Naive thymus-derived CD4-positive, alpha-beta T cell (primary cell): Measurements from ENCODE around the gene CDK5RAP2. TPM values are rescaled to one million over a fixed set of nuclear protein-coding genes. Genes with fewer than 3 reads are reported as not detected.

ENCODE experiments used
- ATAC-seq: fragments of 150-1000 bp; cut with Tn5 transposase; 2 replicates; pipeline ENCODE4 v1.10.0; 2021; ENCODE audit warnings: mild to moderate bottlenecking, moderate library complexity
- CTCF ChIA-PET: fragments of 350-600 bp; sonication (Branson Sonifier 250); formaldehyde crosslinking; loops from one replicate; lab custom pipeline; 2021; ENCODE audit warnings: antibody characterized with exemption; lab: Charles Lee
- POLR2A ChIA-PET: fragments of 350-600 bp; sonication (Branson Sonifier 250); formaldehyde crosslinking; loops from one replicate; lab custom pipeline; 2021; ENCODE audit warnings: antibody characterized with exemption, inconsistent platforms; lab: Charles Lee
- DNase-seq, 9 donors: peaks; one replicate each; pipeline versions ENCODE4 v3.0.0 to v3.0.0-alpha.2; 2020 to 2022; ENCODE audit warnings: mixed read lengths in 1 of 9
- H3K27ac ChIP-seq: one replicate; pipeline ENCODE4 v1.7.0; 2013; ENCODE audit warnings: mild to moderate bottlenecking, low read depth, low read length, moderate library complexity
- H3K27me3 ChIP-seq, 2 donors: one replicate each; pipeline ENCODE4 v1.7.0; 2013; ENCODE audit warnings: low read length in 2 of 2, mild to moderate bottlenecking in 2 of 2, moderate library complexity in 2 of 2; ENCODE audit not compliant: control insufficient read depth in 2 of 2, insufficient read depth in 2 of 2
- H3K36me3 ChIP-seq, 3 experiments: 1 replicate in 2 of 3; 2 replicates in 1 of 3; pipeline ENCODE4 v1.7.0; 2013; ENCODE audit warnings: low read length in 3 of 3, mild to moderate bottlenecking in 3 of 3, moderate library complexity in 1 of 3; ENCODE audit not compliant: insufficient read depth in 3 of 3, control insufficient read depth in 2 of 3
- H3K4me1 ChIP-seq, 2 donors: one replicate each; pipeline ENCODE4 v1.7.0; 2013; ENCODE audit warnings: low read length in 2 of 2, mild to moderate bottlenecking in 2 of 2, moderate library complexity in 1 of 2; ENCODE audit not compliant: control insufficient read depth in 2 of 2, insufficient read depth in 2 of 2
- H3K4me3 ChIP-seq: 2 replicates; pipeline ENCODE4 v1.7.0; 2013; ENCODE audit warnings: mild to moderate bottlenecking, low read length
- H3K9me3 ChIP-seq, 3 experiments: 1 replicate in 2 of 3; 2 replicates in 1 of 3; pipeline ENCODE4 v1.7.0; 2013; ENCODE audit warnings: low read length in 3 of 3; ENCODE audit not compliant: control insufficient read depth in 2 of 3
- H3K27ac Mint-ChIP-seq, 9 donors: one replicate each; pipeline ENCODE4 v1.8.0; 2020 to 2022; ENCODE audit warnings: mixed read lengths in 9 of 9, mild to moderate bottlenecking in 8 of 9, moderate library complexity in 5 of 9, inconsistent platforms in 2 of 9
- H3K27me3 Mint-ChIP-seq, 5 donors: one replicate each; pipeline ENCODE4 v1.8.0; 2021 to 2022; ENCODE audit warnings: mixed read lengths in 5 of 5, mild to moderate bottlenecking in 1 of 5
- H3K36me3 Mint-ChIP-seq, 5 donors: one replicate each; pipeline ENCODE4 v1.8.0; 2020 to 2022; ENCODE audit warnings: mixed read lengths in 5 of 5, mild to moderate bottlenecking in 3 of 5, inconsistent platforms in 1 of 5
- H3K4me1 Mint-ChIP-seq, 7 donors: one replicate each; pipeline ENCODE4 v1.8.0; 2020 to 2022; ENCODE audit warnings: mixed read lengths in 7 of 7, mild to moderate bottlenecking in 3 of 7, inconsistent platforms in 1 of 7
- H3K4me3 Mint-ChIP-seq, 10 donors: one replicate each; pipeline ENCODE4 v1.8.0; 2020 to 2022; ENCODE audit warnings: mild to moderate bottlenecking in 10 of 10, mixed read lengths in 10 of 10, moderate library complexity in 6 of 10, inconsistent platforms in 2 of 10
- H3K9me3 Mint-ChIP-seq, 11 donors: one replicate each; pipeline ENCODE4 v1.8.0; 2020 to 2022; ENCODE audit warnings: mixed read lengths in 11 of 11, mild to moderate bottlenecking in 4 of 11, inconsistent platforms in 1 of 11, moderate library complexity in 1 of 11
- intact Hi-C, 2 donors: fragments of 100-400 bp; cut with micrococcal nuclease; formaldehyde crosslinking; loops; one replicate each; pipeline ENCODE4 v1.15.1; 2023
- polyA plus RNA-seq, 2 donors: library from polyadenylated mRNA; unstranded; fragments of 300-500 nt; fragmentation: Illumina TruSeq; gene quantifications; one replicate each; pipeline ENCODE4 v1.2.3, GENCODE V29; 2021
- total RNA-seq, 6 experiments: library from RNA in 5 of 6; stranded (reverse) in 5 of 6; gene quantifications; 1 replicate in 5 of 6; 2 replicates in 1 of 6; pipeline ENCODE4 v1.2.3 and lab custom pipeline; 2021 to 2026

CDK5RAP2 gene
- total and polyA plus RNA-seq, 7 experiments from 2014 or later = 23.7 to 98.1 (median 66.7) TPM

DNA sequence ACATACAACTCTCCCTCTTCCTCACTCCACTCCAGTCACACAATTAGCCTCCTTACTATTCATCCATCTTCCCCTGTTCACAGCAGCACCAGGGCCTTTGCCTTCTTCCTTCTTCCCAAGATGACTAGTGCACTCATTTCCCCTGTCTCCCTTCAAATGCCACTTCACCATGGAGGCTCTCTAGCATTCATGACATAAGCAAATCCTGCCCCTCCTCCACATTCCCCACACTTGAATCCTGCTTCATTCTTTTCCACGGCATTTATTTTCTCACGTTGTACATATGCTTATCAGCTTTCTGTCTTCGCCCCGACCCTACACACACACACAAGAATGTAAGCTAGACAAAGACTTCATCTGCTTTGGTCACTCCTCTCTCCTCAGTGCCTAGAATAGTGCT is 133.3 kb downstream of the CDK5RAP2 start:
- CTCF ChIA-PET = no interaction called here
- Mint-ChIP-seq H3K9me3 (no peaks in the 10 kb centered on the region), H3K27me3 (no peaks in the 10 kb centered on the region), H3K36me3 (peaks cover 33 to 67% (median 48%) of the 10 kb centered on the region in 5 donors), H3K27ac (peak overlapping the region in 6 of 9 donors; percentile 9 to 77 (median 32)), H3K4me1 (peaks cover 11 to 33% (median 18%) of the 10 kb centered on the region in 7 donors), H3K4me3 (peak overlapping the region in 1 of 10 donors; percentile 29)
- intact Hi-C loops = no loop called here
- no peak for DNase-seq
- no peak overlapping the region for H3K4me3 ChIP-seq
- H3K9me3 ChIP-seq = no peaks in the 10 kb centered on the region
- ATAC-seq = no peak
- POLR2A ChIA-PET = no interaction called here
- no peak overlapping the region for H3K27ac ChIP-seq
- no peaks in the 10 kb centered on the region for H3K4me1 ChIP-seq
- H3K27me3 ChIP-seq = no peaks in the 10 kb centered on the region
- peaks cover 0 to 58% (median 27%) of the 10 kb centered on the region in 3 experiments for H3K36me3 ChIP-seq

DNA sequence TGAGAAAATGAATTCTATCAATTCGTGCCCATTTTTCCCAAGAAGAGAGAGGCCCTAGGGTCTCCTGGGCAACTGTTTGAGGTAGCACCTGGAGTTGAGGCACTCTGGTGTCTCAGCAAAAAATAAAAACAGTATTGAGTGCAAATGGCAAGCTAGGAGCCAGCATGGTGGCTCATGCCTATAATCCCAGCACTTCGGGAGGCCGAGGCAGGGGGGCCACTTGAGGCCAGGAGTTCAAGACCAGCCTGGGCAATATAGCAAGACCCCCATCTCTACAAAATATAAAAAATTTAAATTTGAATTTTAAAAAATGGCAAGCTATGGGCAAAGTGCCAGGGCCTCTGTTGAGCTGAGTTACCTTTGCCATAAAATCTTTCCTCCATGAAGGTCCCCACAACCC is 136.0 kb downstream of the CDK5RAP2 start:
- no peaks in the 10 kb centered on the region for H3K9me3 Mint-ChIP-seq
- POLR2A ChIA-PET = no interaction called here
- ATAC-seq (no peak), DNase-seq (no peak)
- CTCF ChIA-PET = no interaction called here
- H3K4me3 Mint-ChIP-seq = no peak overlapping the region
- H3K36me3 Mint-ChIP-seq = peaks cover 30 to 60% (median 51%) of the 10 kb centered on the region in 5 donors
- H3K27me3 ChIP-seq = no peaks in the 10 kb centered on the region
- peaks cover 8 to 25% (median 18%) of the 10 kb centered on the region in 7 donors for H3K4me1 Mint-ChIP-seq
- H3K27ac Mint-ChIP-seq = no peak overlapping the region
- H3K27ac ChIP-seq = no peak overlapping the region
- intact Hi-C loops = no loop called here
- no peaks in the 10 kb centered on the region for H3K9me3 ChIP-seq
- no peaks in the 10 kb centered on the region for H3K4me1 ChIP-seq
- H3K4me3 ChIP-seq = no peak overlapping the region
- H3K27me3 Mint-ChIP-seq = no peaks in the 10 kb centered on the region
- peaks cover 2 to 70% (median 28%) of the 10 kb centered on the region in 3 experiments for H3K36me3 ChIP-seq

DNA sequence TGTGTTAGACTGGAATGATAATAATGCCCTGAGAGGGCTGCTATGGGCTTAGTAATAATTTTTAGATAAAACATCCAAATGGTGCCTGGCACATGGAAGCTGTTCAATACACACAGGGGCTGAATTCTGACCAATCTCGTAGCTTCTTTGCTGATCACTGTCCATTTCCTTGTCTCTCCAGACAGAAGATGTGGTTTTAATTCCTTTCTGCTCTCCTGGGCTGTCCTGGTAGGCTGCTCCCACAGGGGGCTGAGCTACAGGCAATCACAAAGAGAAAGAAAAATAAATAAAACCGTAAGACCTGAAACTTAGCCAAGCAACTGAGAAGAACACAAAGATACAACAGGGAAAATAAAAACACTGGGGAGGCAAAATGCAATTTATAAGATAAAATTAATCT is 136.5 kb downstream of the CDK5RAP2 start:
- H3K27ac ChIP-seq = no peak overlapping the region
- no peak for ATAC-seq
- no peaks in the 10 kb centered on the region for H3K27me3 ChIP-seq
- CTCF ChIA-PET = no interaction called here
- Mint-ChIP-seq H3K36me3 (peaks cover 29 to 60% (median 46%) of the 10 kb centered on the region in 5 donors), H3K27me3 (no peaks in the 10 kb centered on the region), H3K4me3 (no peak overlapping the region), H3K27ac (no peak overlapping the region), H3K9me3 (no peaks in the 10 kb centered on the region), H3K4me1 (peaks cover 6 to 28% (median 13%) of the 10 kb centered on the region in 7 donors)
- H3K4me3 ChIP-seq = no peak overlapping the region
- intact Hi-C loops = no loop called here
- H3K9me3 ChIP-seq = no peaks in the 10 kb centered on the region
- H3K36me3 ChIP-seq = peaks cover 4 to 74% (median 30%) of the 10 kb centered on the region in 3 experiments
- no peak for DNase-seq
- no peaks in the 10 kb centered on the region for H3K4me1 ChIP-seq
- POLR2A ChIA-PET = no interaction called here

DNA sequence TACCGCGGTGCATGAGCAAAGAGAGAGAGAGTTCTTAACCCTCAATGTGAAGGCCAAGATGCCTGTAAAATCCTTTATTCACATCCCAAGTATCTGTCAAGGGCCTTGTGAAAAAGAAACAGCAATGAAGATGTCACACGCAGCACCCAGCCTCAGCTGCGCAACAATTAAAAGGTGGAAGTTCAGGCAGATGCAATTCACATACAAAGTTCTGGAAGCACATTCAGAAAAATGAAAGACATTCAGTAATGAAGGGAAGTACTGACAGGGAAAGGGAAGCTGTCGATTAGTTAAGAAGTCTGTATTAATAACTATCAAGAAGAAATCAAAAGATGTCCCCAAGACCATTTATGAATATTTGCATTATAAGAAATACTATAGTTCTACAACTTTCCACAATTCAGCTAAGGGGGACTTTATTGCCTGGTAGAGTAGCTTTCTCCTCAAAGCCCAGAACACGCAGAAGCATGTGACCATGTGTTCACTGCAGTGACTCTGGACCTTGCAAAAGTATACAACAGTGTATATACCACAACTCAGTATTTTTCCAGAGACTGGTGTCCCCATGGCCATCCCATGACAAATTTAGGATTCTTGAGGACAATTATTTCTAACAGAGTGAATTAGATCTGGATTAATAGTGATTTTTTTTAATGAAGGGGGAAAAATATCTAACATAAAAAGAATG is 137.5 kb downstream of the CDK5RAP2 start:
- H3K9me3 ChIP-seq = no peaks in the 10 kb centered on the region
- Mint-ChIP-seq H3K4me3 (no peak overlapping the region), H3K9me3 (no peaks in the 10 kb centered on the region), H3K27ac (peak overlapping the region in 1 of 9 donors; percentile 9), H3K4me1 (peaks cover 8 to 38% (median 11%) of the 10 kb centered on the region in 7 donors), H3K36me3 (peaks cover 28 to 60% (median 47%) of the 10 kb centered on the region in 5 donors), H3K27me3 (no peaks in the 10 kb centered on the region)
- ATAC-seq (no peak), DNase-seq (no peak)
- H3K36me3 ChIP-seq = peaks cover 4 to 81% (median 35%) of the 10 kb centered on the region in 3 experiments
- H3K4me1 ChIP-seq = no peaks in the 10 kb centered on the region
- H3K4me3 ChIP-seq = no peak overlapping the region
- H3K27me3 ChIP-seq = no peaks in the 10 kb centered on the region
- H3K27ac ChIP-seq = no peak overlapping the region
- intact Hi-C loops = no loop called here
- POLR2A ChIA-PET = no interaction called here
- CTCF ChIA-PET = interaction anchor here (0.6 kb wide), 1 partner anchor 90 kb away, joined by 3 read pairs; no protein-coding TSS in a partner anchor

DNA sequence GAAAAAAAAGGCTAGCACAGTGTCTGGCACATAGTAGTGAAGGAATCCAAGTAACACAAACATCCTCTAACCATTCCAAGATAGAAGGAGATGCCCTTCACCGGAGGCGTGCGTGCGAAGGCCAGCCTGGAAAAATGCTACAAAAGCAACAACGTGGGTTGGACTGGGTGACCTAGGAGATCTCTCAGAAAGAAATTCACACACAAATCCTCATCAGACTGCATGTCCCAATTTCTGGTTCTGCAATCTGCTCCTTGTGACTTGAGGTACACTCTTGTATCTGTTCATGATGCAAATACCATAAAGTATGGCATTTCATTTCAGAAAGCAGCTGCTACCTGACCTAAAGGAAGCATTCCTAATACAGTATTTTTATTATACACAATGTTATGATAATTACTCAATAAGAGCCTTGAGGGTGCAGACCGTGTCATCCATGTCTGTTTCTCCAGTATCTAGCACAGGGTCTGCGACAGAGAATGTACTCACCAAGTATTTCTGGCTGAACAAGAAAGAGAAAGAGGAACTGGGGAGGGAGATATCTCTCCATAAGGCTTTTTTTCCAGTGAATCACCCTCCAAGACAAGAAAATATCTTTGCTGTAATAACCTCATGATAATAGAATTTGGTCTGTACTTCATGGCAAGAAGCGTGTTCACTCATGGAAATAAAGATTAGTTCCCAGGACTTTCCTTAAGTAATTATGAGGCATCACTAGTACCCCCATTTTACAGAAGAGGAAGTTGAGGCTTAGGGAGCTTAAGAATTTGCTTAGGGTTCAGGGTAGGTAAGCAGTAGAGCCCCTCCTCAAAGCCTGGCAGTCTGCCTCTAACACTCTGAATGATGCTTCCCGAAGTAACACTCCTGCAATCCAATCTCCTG is 138.3 kb downstream of the CDK5RAP2 start:
- H3K9me3 Mint-ChIP-seq = no peaks in the 10 kb centered on the region
- H3K9me3 ChIP-seq = no peaks in the 10 kb centered on the region
- H3K27ac Mint-ChIP-seq = peak overlapping the region in 2 of 9 donors; percentile 1 to 9
- no peaks in the 10 kb centered on the region for H3K27me3 ChIP-seq
- H3K4me3 Mint-ChIP-seq = no peak overlapping the region
- ATAC-seq = no peak
- no peaks in the 10 kb centered on the region for H3K27me3 Mint-ChIP-seq
- peaks cover 4 to 39% (median 6%) of the 10 kb centered on the region in 7 donors for H3K4me1 Mint-ChIP-seq
- POLR2A ChIA-PET = no interaction called here
- no peak overlapping the region for H3K27ac ChIP-seq
- H3K36me3 ChIP-seq = peaks cover 4 to 80% (median 35%) of the 10 kb centered on the region in 3 experiments
- no peaks in the 10 kb centered on the region for H3K4me1 ChIP-seq
- no peak overlapping the region for H3K4me3 ChIP-seq
- peaks cover 29 to 61% (median 43%) of the 10 kb centered on the region in 5 donors for H3K36me3 Mint-ChIP-seq
- intact Hi-C loops = no loop called here
- CTCF ChIA-PET = no interaction called here
- DNase-seq = no peak

DNA sequence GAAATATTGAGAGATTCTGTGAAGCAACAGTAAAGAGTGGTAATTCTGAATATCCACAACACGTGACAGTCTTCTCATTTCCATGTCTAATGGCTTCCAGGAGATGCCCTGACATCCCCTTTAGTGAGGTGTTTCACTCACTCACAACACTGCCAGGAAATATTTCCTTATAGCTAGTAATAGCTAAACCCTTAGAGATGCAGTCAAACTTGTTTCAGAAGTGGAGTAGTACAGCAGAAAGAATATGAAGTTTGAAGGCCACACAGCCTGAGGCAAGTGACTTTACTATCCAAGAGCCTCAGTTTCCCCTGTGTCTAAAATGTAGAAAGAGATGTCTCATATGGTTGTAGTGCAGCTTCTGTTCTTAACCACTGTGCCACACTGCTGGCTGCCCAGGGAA is 139.2 kb downstream of the CDK5RAP2 start:
- DNase-seq = no peak
- intact Hi-C loops = no loop called here
- Mint-ChIP-seq H3K36me3 (peaks cover 30 to 64% (median 47%) of the 10 kb centered on the region in 5 donors), H3K27me3 (no peaks in the 10 kb centered on the region), H3K9me3 (no peaks in the 10 kb centered on the region), H3K4me3 (no peak overlapping the region), H3K27ac (peak overlapping the region in 1 of 9 donors; percentile 19), H3K4me1 (peaks cover 0 to 33% (median 3%) of the 10 kb centered on the region in 7 donors)
- H3K36me3 ChIP-seq = peaks cover 4 to 78% (median 35%) of the 10 kb centered on the region in 3 experiments
- H3K27me3 ChIP-seq = no peaks in the 10 kb centered on the region
- H3K9me3 ChIP-seq = no peaks in the 10 kb centered on the region
- ChIA-PET POLR2A (no interaction called here), CTCF (no interaction called here)
- H3K4me1 ChIP-seq = no peaks in the 10 kb centered on the region
- H3K27ac ChIP-seq = no peak overlapping the region
- H3K4me3 ChIP-seq = no peak overlapping the region
- no peak for ATAC-seq
